GM21619 (cell line): ENCODE measurements around the gene USP36.

Experiments used
- ATAC-seq: cut with Tn5 transposase; IDR thresholded peaks from one replicate; pipeline ENCODE4 v1.9.1; 2021; ENCODE audit not compliant: unreplicated experiment

The USP36 gene

GRCh38 chr17:78839762-78840529 lies 668 bp downstream of the USP36 start:
- ATAC-seq = peak; percentile 16

- no peak for ATAC-seq
Measured at GRCh38 chr17:78839235-78839761, 1.3 kb downstream of the USP36 start.

- ATAC-seq = no peak
Measured at GRCh38 chr17:78838574-78839005, 2.0 kb downstream of the USP36 start.

GRCh38 chr17:78836420-78837021 lies 4.1 kb downstream of the USP36 start:
- ATAC-seq = no peak

- no peak for ATAC-seq
Measured at GRCh38 chr17:78834571-78834970, 6.0 kb downstream of the USP36 start.

GRCh38 chr17:78832541-78832810 lies 8.1 kb downstream of the USP36 start:
- ATAC-seq = no peak

GRCh38 chr17:78831688-78832540 lies 8.7 kb downstream of the USP36 start:
- ATAC-seq = no peak

GRCh38 chr17:78829477-78829876 lies 11.1 kb downstream of the USP36 start:
- ATAC-seq = no peak

GRCh38 chr17:78828470-78829185 lies 12.0 kb downstream of the USP36 start:
- ATAC-seq = no peak

- ATAC-seq = no peak
Measured at GRCh38 chr17:78826836-78827509, 13.6 kb downstream of the USP36 start.

- no peak for ATAC-seq
Measured at GRCh38 chr17:78826421-78826820, 14.2 kb downstream of the USP36 start.

GRCh38 chr17:78825696-78826095 lies 14.9 kb downstream of the USP36 start:
- ATAC-seq = no peak

GRCh38 chr17:78824240-78824639 lies 16.4 kb downstream of the USP36 start:
- ATAC-seq = no peak

- no peak for ATAC-seq
Measured at GRCh38 chr17:78823282-78824046, 17.1 kb downstream of the USP36 start.

GRCh38 chr17:78822552-78822951 lies 18.1 kb downstream of the USP36 start:
- no peak for ATAC-seq

GRCh38 chr17:78821961-78822360 lies 18.7 kb downstream of the USP36 start:
- no peak for ATAC-seq

- no peak for ATAC-seq
Measured at GRCh38 chr17:78820841-78821240, 19.8 kb downstream of the USP36 start.

- ATAC-seq = no peak
Measured at GRCh38 chr17:78819806-78820792, 20.5 kb downstream of the USP36 start.

GRCh38 chr17:78819402-78819801 lies 21.2 kb downstream of the USP36 start:
- ATAC-seq = no peak
